Lower leg skin (tissue), 3 donors: ENCODE results near the gene TAF1B.

ENCODE experiments used
- CTCF ChIP-seq, 3 donors: fragments of 450-650 bp; IDR thresholded peaks; one replicate each; pipeline ENCODE4 v1.5.1; 2016; ENCODE audit warnings: antibody characterized with exemption in 3 of 3, mild to moderate bottlenecking in 3 of 3, moderate library complexity in 2 of 3
- POLR2A ChIP-seq, 2 donors: fragments of 450-650 bp; IDR thresholded peaks; one replicate each; pipeline ENCODE4 v1.6.1; 2016 to 2017; ENCODE audit warnings: antibody characterized with exemption in 2 of 2, mild to moderate bottlenecking in 1 of 2, moderate library complexity in 1 of 2

GRCh38 chr2:9975805-9976447 lies 132.7 kb downstream of the TAF1B start:
- no peak for TF ChIP-seq CTCF (IDR thresholded peaks at IDR 0.05)
- no peak for TF ChIP-seq POLR2A (IDR thresholded peaks at IDR 0.05)
